ENCODE results near the gene BRS3. TPM values are rescaled to one million over a fixed set of nuclear protein-coding genes. Genes with fewer than 3 reads are reported as not detected.

Gene BRS3
- total RNA-seq, result 2.5 TPM

DNA sequence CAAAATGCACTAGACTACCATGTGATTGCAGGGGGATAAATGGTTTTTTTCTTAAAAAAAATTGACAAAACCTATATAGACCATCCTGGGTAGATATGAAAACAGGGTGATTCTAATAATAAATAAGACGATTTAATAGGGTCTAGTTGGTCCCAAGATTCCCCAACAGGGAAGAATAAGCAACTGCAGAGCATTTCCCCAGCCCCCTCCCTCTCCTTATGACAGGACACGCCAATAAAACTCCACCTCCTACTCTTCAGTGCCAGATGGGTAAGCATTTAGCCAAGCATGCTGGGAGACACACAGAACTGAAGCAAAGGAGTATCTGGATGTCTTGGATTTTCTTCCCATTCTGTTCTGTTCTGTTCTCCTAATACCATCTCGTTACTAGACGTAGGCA lies at the start of gene BRS3:
Gene BRS3, plus strand, starts transcription at position 301 of the 400 bp plus-strand sequence. CDS start 168 bp downstream, outside the sequence.

DNA sequence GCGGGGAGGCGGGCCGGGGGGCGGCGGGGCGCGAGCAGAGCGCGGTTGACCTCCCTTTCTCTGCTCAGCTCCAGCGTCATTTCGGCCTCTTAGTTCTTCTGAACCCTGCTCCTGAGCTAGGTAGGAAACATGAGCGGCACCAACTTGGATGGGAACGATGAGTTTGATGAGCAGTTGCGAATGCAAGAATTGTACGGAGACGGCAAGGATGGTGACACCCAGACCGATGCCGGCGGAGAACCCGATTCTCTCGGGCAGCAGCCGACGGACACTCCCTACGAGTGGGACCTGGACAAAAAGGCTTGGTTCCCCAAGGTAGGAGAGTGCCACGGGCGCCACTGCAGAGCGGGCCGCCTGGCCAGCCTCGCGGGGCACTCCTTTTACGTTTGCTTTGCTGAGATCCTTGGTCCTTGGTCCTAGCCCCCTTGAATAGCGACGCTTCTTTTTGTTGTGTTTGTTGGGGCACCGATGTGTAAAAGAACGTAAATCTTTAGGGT lies 9.9 kb downstream of the BRS3 start, which contains the start of gene HTATSF1:
Gene HTATSF1, plus strand, starts transcription at position 37 of the 497 bp plus-strand sequence. Its CDS starts 93 bp downstream, at position 130.

DNA sequence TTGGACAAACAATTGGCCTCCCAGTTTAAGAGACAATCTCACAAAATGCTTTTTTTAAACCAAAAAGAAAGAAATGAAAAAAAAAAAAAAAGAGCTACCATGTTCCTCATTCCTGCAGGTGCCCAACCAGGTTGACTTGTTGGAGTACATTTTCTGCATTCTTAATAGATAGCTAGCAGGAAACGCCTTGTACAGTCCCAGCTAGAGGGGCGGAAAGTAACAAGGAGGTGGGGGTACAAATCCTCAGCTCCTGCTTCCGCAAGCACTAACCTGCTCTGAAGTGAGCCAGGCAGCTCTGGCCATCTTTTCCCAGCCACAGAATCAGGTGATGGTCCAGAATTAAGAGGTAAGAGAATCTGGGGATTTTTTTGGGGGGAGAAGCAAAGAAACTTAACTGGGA lies 44.2 kb downstream of the BRS3 start, which contains the start of gene VGLL1:
Gene VGLL1, plus strand, starts transcription at position 265 of the 400 bp plus-strand sequence. CDS start 3,806 bp downstream, outside the sequence.

Other genes with a start within 250 kb of the BRS3 start
- 3.5 TPM for gene MAP7D3, start 236.5 kb upstream of the BRS3 start, total RNA-seq
- gene ADGRG4, start 187.0 kb upstream of the BRS3 start, total RNA-seq, result not detected
- 81.7 TPM for gene HTATSF1, start 9.6 kb downstream of the BRS3 start, total RNA-seq
- gene VGLL1, start 44.3 kb downstream of the BRS3 start, total RNA-seq, result not detected
- gene CD40LG, start 160.2 kb downstream of the BRS3 start, total RNA-seq, result not detected

Data from diencephalon (tissue), 1 donor.